GM11168 (cell line): ENCODE results near the gene AP1AR.
"Not testable (repeated sequence)": the region's sequence is repeated elsewhere in the genome, so short reads cannot be mapped to it uniquely, and the experiment has no call there.

ENCODE experiments used
- in situ Hi-C: fragments of 300-500 bp; cut with MboI; formaldehyde crosslinking; loops from one replicate; pipeline ENCODE4 v1.12.0; 2022; ENCODE audit warnings: low sequenced_read_pairs; ENCODE audit not compliant: unreplicated experiment

AP1AR gene

DNA sequence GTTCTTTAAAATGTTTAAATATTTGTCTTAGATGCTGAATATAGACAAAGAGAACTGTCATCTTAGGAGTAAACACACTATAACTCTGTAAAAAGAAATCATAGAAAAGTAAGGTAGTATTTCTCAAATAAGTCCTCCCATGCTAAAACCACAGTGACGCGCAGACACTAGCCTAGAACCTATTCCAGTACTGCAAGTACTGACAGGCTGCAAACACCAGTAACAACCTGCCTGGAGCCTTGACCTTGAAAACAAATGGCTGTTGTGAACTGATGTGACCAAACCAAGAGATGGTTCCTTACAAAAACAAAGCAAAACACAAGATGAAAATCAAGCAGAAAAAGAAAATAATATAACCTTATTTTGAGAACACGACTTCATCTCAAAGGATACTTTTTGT lies 45.6 kb downstream of the AP1AR start:
- in situ Hi-C loops = no loop called here

DNA sequence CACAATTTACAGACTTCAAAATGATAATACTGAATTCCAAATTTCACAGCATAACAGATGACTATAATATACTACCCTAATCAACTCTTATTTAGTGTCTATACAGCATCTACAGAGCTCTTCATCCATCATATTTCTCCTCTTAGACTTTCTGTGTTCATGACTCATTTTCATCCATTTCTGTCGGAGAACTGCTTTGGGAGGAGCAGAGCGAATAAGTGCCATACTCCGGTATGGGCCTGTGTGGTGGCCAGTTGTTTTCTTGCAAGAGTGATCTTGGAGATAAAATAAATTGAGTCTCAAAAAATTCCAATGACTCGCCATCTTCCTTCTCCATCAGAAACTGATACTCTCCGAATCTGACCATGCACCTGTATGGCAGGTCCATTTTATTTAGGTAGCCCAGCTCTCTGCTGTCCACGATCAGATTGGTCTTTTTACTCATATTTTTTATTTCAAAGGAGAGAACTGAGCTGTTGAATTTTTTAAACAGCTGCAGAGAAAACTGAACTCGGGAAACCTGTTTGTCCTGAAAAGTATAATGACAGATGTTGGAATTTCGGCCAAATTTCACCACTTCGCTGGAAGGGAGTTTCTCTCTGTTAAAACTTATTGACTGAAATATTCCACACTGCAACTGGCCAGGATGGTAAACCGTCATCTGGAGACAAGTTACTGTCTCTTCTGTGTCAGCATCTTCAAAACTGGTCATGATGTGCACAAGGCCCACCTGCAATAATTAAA lies 46.3 kb downstream of the AP1AR start:
- in situ Hi-C loops = no loop called here

GRCh38 chr4:112279025-112279881 lies 47.7 kb downstream of the AP1AR start:
- in situ Hi-C loops = no loop called here

DNA sequence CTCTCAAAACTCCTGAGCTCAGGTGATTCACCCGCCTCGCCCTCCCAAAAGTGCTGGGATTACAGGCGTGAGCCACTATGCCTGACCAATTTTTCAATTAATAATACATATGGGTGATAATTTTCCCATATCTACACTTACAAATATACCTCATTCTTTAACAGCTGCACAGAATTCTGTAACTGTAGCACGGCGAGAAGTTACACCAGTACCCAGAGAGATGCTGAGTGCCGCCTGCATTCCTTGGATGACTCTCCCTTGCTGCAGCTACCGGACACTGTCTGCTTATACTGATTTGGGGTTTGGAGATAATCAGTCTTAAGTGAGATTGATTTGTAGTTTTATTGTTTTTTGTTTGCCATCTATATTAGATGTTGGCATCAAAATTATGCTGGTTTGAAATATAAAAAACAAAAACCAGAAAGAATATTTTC lies 48.3 kb downstream of the AP1AR start:
- in situ Hi-C loops = no loop called here

- in situ Hi-C loops = no loop called here
Observed at GRCh38 chr4:112280386-112281056, 48.9 kb downstream of the AP1AR start.

- in situ Hi-C loops = not testable (repeated sequence)
Observed at GRCh38 chr4:112281895-112282398, 50.4 kb downstream of the AP1AR start.

GRCh38 chr4:112282860-112283667 lies 51.5 kb downstream of the AP1AR start:
- in situ Hi-C loops = no loop called here

GRCh38 chr4:112284166-112284565 lies 52.6 kb downstream of the AP1AR start:
- in situ Hi-C loops = no loop called here

- in situ Hi-C loops = no loop called here
Observed at GRCh38 chr4:112284662-112285411, 53.2 kb downstream of the AP1AR start.

- in situ Hi-C loops = no loop called here
Observed at GRCh38 chr4:112287258-112287989, 55.8 kb downstream of the AP1AR start.

- in situ Hi-C loops = no loop called here
Observed at GRCh38 chr4:112288455-112288854, 56.9 kb downstream of the AP1AR start.

DNA sequence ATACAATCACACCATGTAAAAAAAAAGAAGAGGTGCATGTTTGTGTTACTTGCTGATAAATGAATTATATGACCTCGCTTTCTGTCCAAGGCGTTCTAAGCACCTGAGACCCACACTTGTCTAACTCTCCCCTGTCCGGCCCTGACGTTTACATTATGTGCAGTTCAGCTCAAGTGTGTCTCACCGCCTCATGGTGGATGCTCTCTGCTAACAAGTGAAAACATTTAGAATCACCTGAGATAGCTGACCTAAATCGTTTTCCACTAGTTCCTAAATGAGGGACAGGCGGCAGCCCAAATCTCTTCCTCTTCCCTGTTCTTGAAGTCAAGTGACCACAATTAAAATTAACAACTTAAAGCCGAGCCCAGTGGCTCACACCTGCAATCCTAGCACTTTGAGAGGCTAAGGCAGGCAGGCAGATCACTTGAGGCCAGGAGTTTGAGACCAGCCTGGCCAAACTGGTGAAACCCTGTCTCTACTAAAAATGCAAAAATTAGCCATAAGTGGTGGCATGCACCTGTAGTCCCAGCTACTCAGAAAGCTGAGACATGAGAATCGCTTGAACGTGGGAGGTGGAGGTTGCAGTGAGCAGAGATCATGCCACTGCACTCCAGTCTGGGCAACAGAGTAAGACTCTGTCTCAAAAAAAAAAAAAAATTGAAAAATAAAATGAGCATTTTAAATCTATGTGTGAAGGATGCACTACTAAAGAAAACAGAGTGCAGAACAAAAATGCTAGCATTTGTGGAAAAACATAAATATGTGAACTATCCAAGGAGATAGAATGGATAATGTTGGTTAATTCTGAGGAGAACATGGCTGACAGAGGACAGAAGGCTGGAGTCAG lies 58.0 kb downstream of the AP1AR start:
- in situ Hi-C loops = no loop called here

DNA sequence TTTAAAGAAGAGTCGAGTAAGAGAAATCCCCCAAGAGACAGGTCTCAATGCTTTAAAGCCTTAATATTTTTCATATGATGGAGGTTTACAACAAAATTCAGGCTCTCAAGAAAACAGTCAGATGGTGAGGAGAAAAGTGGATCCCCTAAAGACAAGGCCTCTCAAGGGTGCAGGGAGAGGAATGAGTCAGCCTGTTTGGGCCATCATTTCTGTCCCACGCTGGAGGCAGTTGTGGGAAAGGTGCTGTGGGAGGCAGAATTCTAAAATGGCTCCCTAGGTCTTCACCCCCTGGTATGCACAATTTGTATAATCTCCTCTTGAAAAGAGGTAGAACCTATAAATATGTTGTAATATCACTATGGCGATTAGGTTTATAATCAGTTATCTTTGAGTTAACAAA lies 58.8 kb downstream of the AP1AR start:
- in situ Hi-C loops = no loop called here

GRCh38 chr4:112296949-112297880 lies 65.6 kb downstream of the AP1AR start, which contains the start of gene ALPK1:
Gene ALPK1 (plus strand): TSS chr4:112297369.
- in situ Hi-C loops = no loop called here

DNA sequence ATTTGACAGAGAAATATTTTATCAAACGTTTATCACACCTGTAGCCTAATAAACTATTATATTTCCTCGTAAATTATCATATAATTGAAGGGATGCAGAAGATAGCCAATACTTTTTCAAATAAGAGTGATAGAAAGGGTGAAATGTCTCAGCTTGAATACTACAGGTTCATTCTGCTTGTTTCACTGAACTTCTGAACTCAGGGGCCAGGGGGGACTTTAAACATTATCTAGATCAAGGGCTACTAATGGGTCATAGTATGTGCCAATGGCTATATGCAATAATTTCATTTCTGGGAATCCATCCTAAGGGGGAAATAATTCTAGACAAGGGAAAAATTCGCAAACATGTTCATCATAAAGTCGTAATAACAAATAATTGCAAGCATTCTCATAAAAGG lies 68.1 kb downstream of the AP1AR start:
- in situ Hi-C loops = no loop called here
